ENCODE data around the gene MAD1L1. TPM values are rescaled to one million over a fixed set of nuclear protein-coding genes. Genes with fewer than 3 reads are reported as not detected.

MAD1L1 gene
- total and polyA plus RNA-seq, 4 donors = 43.0 to 54.9 (median 49.9) TPM

GRCh38 chr7:2220506-2220905 is 12.2 kb downstream of the MAD1L1 start:
- TF ChIP-seq CTCF (IDR thresholded peaks at IDR 0.05; ENCODE audit: control extremely low read depth, extremely low read depth) = no peak
- 87 to 97% methylated on average over 16 of the region's 16 CpGs for WGBS, 2 donors
- no peak for ATAC-seq (ENCODE audit: insufficient read depth, low FRiP score)
- Histone ChIP-seq H3K9ac (ENCODE audit: insufficient read depth in 1 of 2, low read length in 2 of 2) (no peak overlapping the region), H3K27ac (ENCODE audit: low read depth in 1 of 2, low read length in 1 of 2) (no peak overlapping the region), H3K4me1 (ENCODE audit: control insufficient read depth in 5 of 5, insufficient read depth in 5 of 5, low read length in 5 of 5) (peaks cover 0 to 7% (median 0%) of the 10 kb centered on the region in 5 donors), H3K27me3 (ENCODE audit: control insufficient read depth in 3 of 3, insufficient read depth in 3 of 3, low read length in 2 of 3) (no peaks in the 10 kb centered on the region), H3K4me3 (no peak overlapping the region), H3K9me3 (ENCODE audit: control insufficient read depth in 4 of 4, insufficient read depth in 3 of 4, low read length in 3 of 4) (peaks cover 0 to 3% (median 0%) of the 10 kb centered on the region in 4 donors), H3K36me3 (ENCODE audit: control insufficient read depth in 4 of 4, insufficient read depth in 4 of 4, low read length in 4 of 4) (peaks cover 3 to 78% (median 34%) of the 10 kb centered on the region in 4 donors)
- no peak for DNase-seq

- H3K4me1 ChIP-seq (ENCODE audit: control insufficient read depth in 5 of 5, insufficient read depth in 5 of 5, low read length in 5 of 5) = peaks cover 0 to 7% (median 0%) of the 10 kb centered on the region in 5 donors
- 94 to 96% methylated on average over 19 of the region's 19 CpGs for WGBS, 2 donors
- no peaks in the 10 kb centered on the region for H3K27me3 ChIP-seq (ENCODE audit: control insufficient read depth in 3 of 3, insufficient read depth in 3 of 3, low read length in 2 of 3)
- no peak for TF ChIP-seq CTCF (IDR thresholded peaks at IDR 0.05; ENCODE audit: control extremely low read depth, extremely low read depth)
- ATAC-seq (ENCODE audit: insufficient read depth, low FRiP score) (no peak), DNase-seq (no peak)
- H3K4me3 ChIP-seq = no peak overlapping the region
- no peak overlapping the region for H3K9ac ChIP-seq (ENCODE audit: insufficient read depth in 1 of 2, low read length in 2 of 2)
- H3K9me3 ChIP-seq (ENCODE audit: control insufficient read depth in 4 of 4, insufficient read depth in 3 of 4, low read length in 3 of 4) = peaks cover 0 to 4% (median 0%) of the 10 kb centered on the region in 4 donors
- no peak overlapping the region for H3K27ac ChIP-seq (ENCODE audit: low read depth in 1 of 2, low read length in 1 of 2)
- peaks cover 4 to 78% (median 34%) of the 10 kb centered on the region in 4 donors for H3K36me3 ChIP-seq (ENCODE audit: control insufficient read depth in 4 of 4, insufficient read depth in 4 of 4, low read length in 4 of 4)
Observed at GRCh38 chr7:2220030-2220429, 12.7 kb downstream of the MAD1L1 start.

GRCh38 chr7:2219606-2220005 is 13.1 kb downstream of the MAD1L1 start:
- Histone ChIP-seq H3K9me3 (ENCODE audit: control insufficient read depth in 4 of 4, insufficient read depth in 3 of 4, low read length in 3 of 4) (peaks cover 0 to 4% (median 0%) of the 10 kb centered on the region in 4 donors), H3K4me1 (ENCODE audit: control insufficient read depth in 5 of 5, insufficient read depth in 5 of 5, low read length in 5 of 5) (peaks cover 0 to 4% (median 0%) of the 10 kb centered on the region in 5 donors), H3K27ac (ENCODE audit: low read depth in 1 of 2, low read length in 1 of 2) (no peak overlapping the region), H3K27me3 (ENCODE audit: control insufficient read depth in 3 of 3, insufficient read depth in 3 of 3, low read length in 2 of 3) (no peaks in the 10 kb centered on the region), H3K9ac (ENCODE audit: insufficient read depth in 1 of 2, low read length in 2 of 2) (no peak overlapping the region), H3K4me3 (no peak overlapping the region), H3K36me3 (ENCODE audit: control insufficient read depth in 4 of 4, insufficient read depth in 4 of 4, low read length in 4 of 4) (peaks cover 4 to 76% (median 32%) of the 10 kb centered on the region in 4 donors)
- DNase-seq (no peak), ATAC-seq (ENCODE audit: insufficient read depth, low FRiP score) (no peak)
- WGBS, 2 donors = 93 to 97% methylated on average over 8 of the region's 8 CpGs
- TF ChIP-seq CTCF (IDR thresholded peaks at IDR 0.05; ENCODE audit: control extremely low read depth, extremely low read depth) = no peak

- 92 to 96% methylated on average over 15 of the region's 15 CpGs for WGBS, 2 donors
- H3K4me3 ChIP-seq = no peak overlapping the region
- no peak for TF ChIP-seq CTCF (IDR thresholded peaks at IDR 0.05; ENCODE audit: control extremely low read depth, extremely low read depth)
- H3K9me3 ChIP-seq (ENCODE audit: control insufficient read depth in 4 of 4, insufficient read depth in 3 of 4, low read length in 3 of 4) = peaks cover 0 to 4% (median 0%) of the 10 kb centered on the region in 4 donors
- ATAC-seq (ENCODE audit: insufficient read depth, low FRiP score) (no peak), DNase-seq (no peak)
- no peaks in the 10 kb centered on the region for H3K4me1 ChIP-seq (ENCODE audit: control insufficient read depth in 5 of 5, insufficient read depth in 5 of 5, low read length in 5 of 5)
- H3K27me3 ChIP-seq (ENCODE audit: control insufficient read depth in 3 of 3, insufficient read depth in 3 of 3, low read length in 2 of 3) = no peaks in the 10 kb centered on the region
- H3K9ac ChIP-seq (ENCODE audit: insufficient read depth in 1 of 2, low read length in 2 of 2) = no peak overlapping the region
- H3K27ac ChIP-seq (ENCODE audit: low read depth in 1 of 2, low read length in 1 of 2) = no peak overlapping the region
- H3K36me3 ChIP-seq (ENCODE audit: control insufficient read depth in 4 of 4, insufficient read depth in 4 of 4, low read length in 4 of 4) = peaks cover 4 to 78% (median 32%) of the 10 kb centered on the region in 4 donors
Observed at GRCh38 chr7:2219136-2219535, 13.6 kb downstream of the MAD1L1 start.
